ENCODE measurements around the gene THAP3. TPM values are rescaled to one million over a fixed set of nuclear protein-coding genes. Genes with fewer than 3 reads are reported as not detected.

The THAP3 gene
- total RNA-seq, 1 donor from 2014 or later: 24.6 TPM

DNA sequence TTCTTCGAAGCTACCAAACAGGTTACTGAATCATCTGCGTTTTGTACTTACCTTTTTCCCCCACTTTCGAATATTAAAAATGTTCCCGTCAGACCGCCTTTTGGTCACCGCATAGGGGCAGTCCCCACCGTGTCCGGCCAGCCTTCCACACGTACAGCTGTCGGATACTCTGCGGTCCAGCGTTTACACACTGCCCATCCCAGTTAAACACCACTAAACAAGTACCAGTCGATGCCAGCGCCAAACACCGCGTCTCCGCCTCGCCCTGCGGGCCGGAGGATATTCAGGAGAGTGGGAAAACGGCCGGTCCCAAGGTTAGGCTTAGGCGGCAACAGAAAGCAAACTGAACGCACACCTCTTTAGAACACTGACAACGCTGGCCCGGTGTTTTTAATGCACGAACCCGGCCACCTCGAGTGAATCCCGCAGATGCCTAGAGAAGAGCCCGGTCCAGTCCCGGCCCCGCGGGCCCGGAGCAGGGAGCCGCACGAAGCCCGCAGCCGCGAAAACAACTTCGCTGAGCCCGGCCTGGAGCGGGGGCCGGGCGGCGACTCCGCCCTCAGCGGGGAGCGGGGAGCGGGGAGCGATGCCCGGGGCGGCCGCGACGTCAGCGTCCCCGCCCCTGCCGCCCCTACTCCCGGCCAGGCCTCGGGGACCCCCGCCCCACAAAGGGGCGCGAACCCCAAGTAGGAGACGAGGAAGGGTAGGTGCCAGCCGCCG, 11.9 kb upstream of the THAP3 start:
- peaks cover 21% of the 10 kb centered on the region for H3K4me1 Mint-ChIP-seq
- intact Hi-C loops (cut with micrococcal nuclease): loop anchor here (1.0 to 5.0 kb wide), 4 partner anchors 10 to 172 kb away; partner anchors contain the start of genes CAMTA1 and DNAJC11
- peak overlapping the region; percentile 95 for H3K4me3 Mint-ChIP-seq
- H3K9me3 Mint-ChIP-seq: no peaks in the 10 kb centered on the region
- H3K27me3 Mint-ChIP-seq: peaks cover 3% of the 10 kb centered on the region
- H3K27ac Mint-ChIP-seq: peak overlapping the region; percentile 85
- H3K36me3 Mint-ChIP-seq (ENCODE audit: low read depth): peaks cover 3% of the 10 kb centered on the region
- no peak for DNase-seq

DNA sequence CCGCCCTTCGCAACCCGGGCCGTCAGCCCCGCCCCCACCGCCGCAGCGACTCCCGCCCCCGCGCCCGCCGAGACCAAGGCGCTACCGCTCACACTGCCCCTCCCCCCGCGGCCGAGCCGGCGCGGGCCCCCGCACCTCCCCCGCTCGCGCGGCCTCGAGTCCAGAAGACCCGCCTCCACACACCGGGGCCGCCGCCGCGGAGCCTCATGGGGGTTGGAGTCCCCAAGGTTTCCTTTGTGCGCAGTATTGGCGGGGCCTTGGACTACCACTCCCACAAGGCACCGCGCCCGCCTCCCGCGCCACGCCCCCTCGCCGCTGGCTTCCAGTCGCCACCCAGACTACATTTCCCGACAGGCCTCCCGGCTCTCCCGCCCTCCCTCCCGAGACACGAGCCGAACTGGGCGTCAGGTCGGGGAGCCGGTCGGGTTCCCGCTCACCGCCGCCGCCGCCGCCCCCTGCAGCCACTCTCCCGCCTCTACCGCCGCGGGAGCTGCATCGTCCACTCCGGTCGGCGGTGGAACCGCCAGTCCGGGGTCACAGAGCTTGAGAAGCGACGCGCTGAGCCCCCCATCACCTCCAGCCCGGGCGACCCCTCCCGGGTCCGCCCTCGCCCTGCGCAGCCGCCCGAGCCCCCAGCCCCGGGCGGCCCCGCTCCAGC, 11.2 kb upstream of the THAP3 start, which contains the start of gene PHF13:
Gene PHF13 (plus strand): TSS at position 371 of the 658 bp plus-strand sequence. CDS start 336 bp downstream, outside the sequence.
- H3K4me3 Mint-ChIP-seq: peak within 1 kb of the TSS; percentile 95
- DNase-seq: peak; percentile 100
- H3K27me3 Mint-ChIP-seq: peaks cover 2% of the 10 kb centered on the region
- peaks cover 21% of the 10 kb centered on the region for H3K4me1 Mint-ChIP-seq
- peaks cover 4% of the 10 kb centered on the region for H3K36me3 Mint-ChIP-seq (ENCODE audit: low read depth)
- no peaks in the 10 kb centered on the region for H3K9me3 Mint-ChIP-seq
- peak within 1 kb of the TSS; percentile 85 for H3K27ac Mint-ChIP-seq
- intact Hi-C loops (cut with micrococcal nuclease): loop anchor here (1.0 to 5.0 kb wide), 4 partner anchors 10 to 171 kb away; partner anchors contain the start of genes CAMTA1 and DNAJC11

GRCh38 chr1:6614019-6614928, 10.4 kb upstream of the THAP3 start:
- Mint-ChIP-seq H3K27me3 (peaks cover 2% of the 10 kb centered on the region), H3K4me1 (peaks cover 21% of the 10 kb centered on the region), H3K27ac (no peak overlapping the region), H3K4me3 (peak overlapping the region; percentile 77), H3K36me3 (ENCODE audit: low read depth) (peaks cover 11% of the 10 kb centered on the region), H3K9me3 (no peaks in the 10 kb centered on the region)
- DNase-seq: peak; percentile 92
- intact Hi-C loops (cut with micrococcal nuclease): loop anchor here (5.0 kb wide), 1 partner anchor 88 kb away; the partner anchor contains the start of gene DNAJC11

DNA sequence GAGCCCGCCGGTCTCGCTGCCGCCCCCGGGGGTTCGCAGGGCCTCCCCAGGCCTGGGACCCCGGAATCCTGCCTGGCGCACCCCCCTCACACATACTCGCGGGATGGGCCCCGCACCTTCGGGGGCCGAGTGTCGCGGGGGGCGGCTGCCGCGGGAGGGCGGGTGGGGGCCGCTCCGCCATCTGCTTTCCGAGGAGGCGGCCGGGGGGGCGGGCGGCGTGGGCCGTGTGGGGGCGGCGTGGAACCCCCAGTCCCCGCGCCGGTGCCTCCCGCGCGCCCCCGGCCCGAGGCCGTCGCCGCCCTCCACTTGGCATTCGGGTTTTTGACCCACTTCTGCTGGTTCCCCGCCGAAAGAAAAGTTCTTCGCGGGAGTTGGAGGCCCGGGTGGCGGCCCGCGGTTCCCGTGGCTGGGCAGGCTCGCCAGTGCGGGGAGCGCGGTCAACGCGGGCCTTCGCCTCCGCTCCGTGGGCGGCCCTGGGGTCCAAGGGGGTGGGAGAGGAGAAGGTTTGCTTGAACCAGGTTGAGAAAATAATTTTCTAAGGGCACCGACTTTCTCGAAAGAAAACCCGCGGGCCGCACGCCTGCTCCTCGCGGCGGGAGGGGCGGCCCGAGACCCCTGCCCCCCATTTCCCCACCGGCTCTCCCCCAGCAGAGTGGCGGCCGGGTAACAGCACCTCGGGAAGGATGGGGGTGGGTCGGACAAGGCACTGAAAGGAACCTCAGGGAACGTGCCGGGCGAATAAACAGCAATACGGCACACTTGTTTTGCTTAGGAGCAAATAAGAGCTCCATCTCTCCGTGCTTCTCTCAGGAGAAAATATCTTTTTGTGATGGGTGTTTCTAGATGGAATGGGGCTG, 9.5 kb upstream of the THAP3 start:
- H3K4me3 Mint-ChIP-seq: peak overlapping the region; percentile 77
- peaks cover 17% of the 10 kb centered on the region for H3K36me3 Mint-ChIP-seq (ENCODE audit: low read depth)
- DNase-seq: peak; percentile 76
- no peaks in the 10 kb centered on the region for H3K9me3 Mint-ChIP-seq
- H3K27ac Mint-ChIP-seq: peak overlapping the region; percentile 74
- intact Hi-C loops (cut with micrococcal nuclease): loop anchor here (5.0 kb wide), 1 partner anchor 87 kb away; the partner anchor contains the start of gene DNAJC11
- H3K4me1 Mint-ChIP-seq: peaks cover 19% of the 10 kb centered on the region
- peaks cover 2% of the 10 kb centered on the region for H3K27me3 Mint-ChIP-seq

- DNase-seq: no peak
- peaks cover 40% of the 10 kb centered on the region for H3K36me3 Mint-ChIP-seq (ENCODE audit: low read depth)
- no peak overlapping the region for H3K27ac Mint-ChIP-seq
- no peak overlapping the region for H3K4me3 Mint-ChIP-seq
- intact Hi-C loops (cut with micrococcal nuclease): no loop called here
- H3K27me3 Mint-ChIP-seq: no peaks in the 10 kb centered on the region
- H3K4me1 Mint-ChIP-seq: peaks cover 12% of the 10 kb centered on the region
- H3K9me3 Mint-ChIP-seq: no peaks in the 10 kb centered on the region
These were observed 5.6 kb upstream of the THAP3 start for GRCh38 chr1:6619045-6619444.

- no peaks in the 10 kb centered on the region for H3K9me3 Mint-ChIP-seq
- H3K36me3 Mint-ChIP-seq (ENCODE audit: low read depth): peaks cover 42% of the 10 kb centered on the region
- no peak for DNase-seq
- intact Hi-C loops (cut with micrococcal nuclease): no loop called here
- no peak overlapping the region for H3K27ac Mint-ChIP-seq
- H3K4me3 Mint-ChIP-seq: no peak overlapping the region
- no peaks in the 10 kb centered on the region for H3K27me3 Mint-ChIP-seq
- H3K4me1 Mint-ChIP-seq: peaks cover 18% of the 10 kb centered on the region
These were observed 3.0 kb upstream of the THAP3 start for GRCh38 chr1:6621429-6622391.

- no peak overlapping the region for H3K4me3 Mint-ChIP-seq
- intact Hi-C loops (cut with micrococcal nuclease): no loop called here
- peaks cover 23% of the 10 kb centered on the region for H3K4me1 Mint-ChIP-seq
- peaks cover 43% of the 10 kb centered on the region for H3K36me3 Mint-ChIP-seq (ENCODE audit: low read depth)
- no peak overlapping the region for H3K27ac Mint-ChIP-seq
- no peaks in the 10 kb centered on the region for H3K9me3 Mint-ChIP-seq
- DNase-seq: no peak
- H3K27me3 Mint-ChIP-seq: no peaks in the 10 kb centered on the region
These were observed 2.1 kb upstream of the THAP3 start for GRCh38 chr1:6622396-6623152.

DNA sequence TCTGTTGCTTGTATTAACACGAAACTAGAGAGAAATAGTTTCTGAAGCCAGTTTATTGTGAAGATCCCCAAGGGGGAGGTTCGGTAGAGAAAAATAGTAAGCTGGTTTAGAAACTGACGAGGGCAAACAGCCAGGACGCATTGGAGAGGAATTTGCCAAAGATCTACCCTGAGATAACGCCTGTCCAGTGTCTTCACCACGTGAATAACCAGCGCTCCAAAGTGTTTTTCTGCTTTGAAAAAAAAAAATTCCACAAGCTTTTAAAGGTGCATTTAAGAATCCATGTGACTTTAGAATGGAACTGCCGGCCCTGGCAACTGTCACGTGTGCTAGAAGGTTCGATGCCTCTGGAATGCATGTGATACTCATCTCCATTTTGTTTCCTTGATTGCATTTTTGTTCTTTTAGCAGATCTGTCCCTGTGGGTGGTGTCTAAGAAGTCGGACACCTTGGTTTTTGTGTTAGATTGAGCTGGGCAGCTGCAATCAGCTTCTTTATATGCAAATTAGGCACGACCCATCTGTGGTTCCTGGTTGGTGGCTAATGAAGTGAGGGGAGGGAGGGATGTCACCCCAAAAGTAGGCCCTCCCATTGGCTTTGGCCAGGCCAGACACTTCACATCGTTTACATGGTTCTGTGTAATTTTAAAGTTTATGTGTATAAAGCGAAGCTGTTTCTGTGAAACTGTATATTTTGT, 1.3 kb upstream of the THAP3 start:
- H3K4me3 Mint-ChIP-seq: no peak overlapping the region
- intact Hi-C loops (cut with micrococcal nuclease): no loop called here

GRCh38 chr1:6625584-6626149, 999 bp downstream of the THAP3 start:
- Mint-ChIP-seq H3K9me3 (no peaks in the 10 kb centered on the region), H3K27ac (peak overlapping the region; percentile 90), H3K4me1 (peaks cover 29% of the 10 kb centered on the region), H3K4me3 (peak overlapping the region; percentile 95), H3K27me3 (no peaks in the 10 kb centered on the region), H3K36me3 (ENCODE audit: low read depth) (peaks cover 42% of the 10 kb centered on the region)
- intact Hi-C loops (cut with micrococcal nuclease): loop anchor here (1.0 kb wide), 3 partner anchors 12 to 71 kb away; partner anchors contain the start of genes NOL9 and PHF13
- DNase-seq: peak; percentile 69

More for the DNA sequence above, 1.3 kb upstream of the THAP3 start:
- Mint-ChIP-seq H3K4me1 (peaks cover 26% of the 10 kb centered on the region), H3K36me3 (ENCODE audit: low read depth) (peaks cover 45% of the 10 kb centered on the region), H3K27ac (no peak overlapping the region), H3K27me3 (no peaks in the 10 kb centered on the region), H3K9me3 (no peaks in the 10 kb centered on the region)
- no peak for DNase-seq

DNA sequence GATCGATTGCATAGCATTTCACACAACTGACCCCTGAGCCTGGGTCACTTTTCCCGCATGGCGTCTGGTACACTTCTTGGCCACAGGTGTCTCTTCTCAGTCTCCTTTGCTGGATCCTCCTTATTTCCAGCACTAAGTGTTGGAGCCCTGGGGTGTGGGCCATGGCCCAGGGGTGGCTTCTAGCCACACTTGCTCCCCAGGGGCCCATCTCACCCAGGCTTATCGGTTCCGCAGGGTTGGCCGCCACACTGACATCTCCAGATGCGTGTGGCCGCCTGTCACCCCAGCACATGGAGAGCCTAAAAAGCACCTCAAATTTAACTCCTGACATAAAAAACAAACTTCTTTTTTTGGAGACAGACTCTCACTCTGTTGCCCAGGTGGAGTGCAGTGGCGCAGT, 2.4 kb downstream of the THAP3 start:
- intact Hi-C loops (cut with micrococcal nuclease): no loop called here
- H3K4me3 Mint-ChIP-seq: peak overlapping the region; percentile 95
- no peaks in the 10 kb centered on the region for H3K27me3 Mint-ChIP-seq
- peaks cover 37% of the 10 kb centered on the region for H3K36me3 Mint-ChIP-seq (ENCODE audit: low read depth)
- H3K9me3 Mint-ChIP-seq: no peaks in the 10 kb centered on the region
- no peak for DNase-seq
- H3K4me1 Mint-ChIP-seq: peaks cover 29% of the 10 kb centered on the region
- no peak overlapping the region for H3K27ac Mint-ChIP-seq
